Esophagus muscularis mucosa (tissue), 4 donors: Measurements from ENCODE around the gene C14orf119. TPM values are rescaled to one million over a fixed set of nuclear protein-coding genes. Genes with fewer than 3 reads are reported as not detected.

Source experiments
- DNase-seq: peaks from one replicate; pipeline ENCODE4 v3.0.0-alpha.2; 2017; ENCODE audit errors: extremely low spot score
- H3K27ac ChIP-seq, 4 donors: fragments of 200-600 bp; sonication (generic); replicated peaks in 1 of 4; 1 replicate in 3 of 4; 2 replicates in 1 of 4; pipeline ENCODE4 v1.5.1; 2016 to 2019; ENCODE audit warnings: mild to moderate bottlenecking in 1 of 4
- H3K27me3 ChIP-seq, 4 donors: fragments of 200-600 bp; sonication (generic); one replicate each; pipeline versions ENCODE4 v1.5.1 to v1.6.0; 2016 to 2019
- H3K36me3 ChIP-seq, 4 donors: fragments of 200-600 bp; sonication (generic); one replicate each; pipeline ENCODE4 v1.5.1; 2016 to 2019
- H3K4me1 ChIP-seq, 4 donors: fragments of 200-600 bp; sonication (generic); one replicate each; pipeline ENCODE4 v1.5.1; 2016 to 2019
- H3K4me3 ChIP-seq, 4 donors: fragments of 200-600 bp; sonication (generic); 1 replicate in 2 of 4; 2 replicates in 2 of 4; pipeline ENCODE4 v1.5.1; 2016 to 2019; ENCODE audit warnings: mild to moderate bottlenecking in 4 of 4, moderate library complexity in 1 of 4
- H3K9me3 ChIP-seq, 4 donors: fragments of 200-600 bp; sonication (generic); 1 replicate in 3 of 4; 2 replicates in 1 of 4; pipeline ENCODE4 v1.5.1; 2016 to 2019
- EP300 ChIP-seq: sonication (generic); formaldehyde crosslinking; IDR thresholded peaks from one replicate; pipeline ENCODE4 v1.6.1; 2017; ENCODE audit warnings: antibody characterized with exemption
- POLR2A ChIP-seq: fragments of 450-650 bp; IDR thresholded peaks from one replicate; pipeline ENCODE4 v1.6.1; 2017; ENCODE audit warnings: antibody characterized with exemption, moderate library complexity, mild to moderate bottlenecking, low read depth
- POLR2AphosphoS5 ChIP-seq, 2 donors: sonication (generic); formaldehyde crosslinking; IDR thresholded peaks; one replicate each; pipeline ENCODE4 v1.6.1; 2017; ENCODE audit warnings: antibody characterized with exemption in 2 of 2
- WGBS: methylation state at CpG from one replicate; pipeline ENCODE4 v1.1.5; 2018; 5-methylcytosine and 5-hydroxymethylcytosine counted together
- intact Hi-C: fragments of 100-400 bp; cut with DNase I; formaldehyde crosslinking; loops from one replicate; pipeline ENCODE4 v1.15.1; 2023
- total RNA-seq, 4 donors: library from RNA; depleted of rRNA; stranded (reverse); fragments of >200 nt; gene quantifications; one replicate each; pipeline versions ENCODE4 v1.1.0 to v1.2.1, GENCODE V29; 2016
- TF ChIP-seq, protein P1 (sequence below), 3 experiments: fragments of 200-600 bp in 2 of 3; fragments of 450-650 bp in 1 of 3; sonication (generic) in 2 of 3; IDR thresholded peaks; one replicate each; pipeline ENCODE4 v1.5.1; 2017 to 2019; ENCODE audit warnings: antibody characterized with exemption in 3 of 3, mild to moderate bottlenecking in 2 of 3, moderate library complexity in 1 of 3

The C14orf119 gene
- total RNA-seq, 4 donors from 2014 or later: 21.2 to 42.5 (median 34.0) TPM

GRCh38 chr14:23131482-23131881 is 36.2 kb downstream of the C14orf119 start:
- Histone ChIP-seq H3K9me3 (no peaks in the 10 kb centered on the region), H3K36me3 (peaks cover 18 to 68% (median 58%) of the 10 kb centered on the region in 4 donors), H3K27me3 (no peaks in the 10 kb centered on the region), H3K4me1 (peaks cover 0 to 22% (median 22%) of the 10 kb centered on the region in 4 donors), H3K4me3 (no peak overlapping the region), H3K27ac (peak overlapping the region; percentile 29 to 64 (median 54))
- no peak for TF ChIP-seq POLR2A
- TF ChIP-seq, protein P1, sequence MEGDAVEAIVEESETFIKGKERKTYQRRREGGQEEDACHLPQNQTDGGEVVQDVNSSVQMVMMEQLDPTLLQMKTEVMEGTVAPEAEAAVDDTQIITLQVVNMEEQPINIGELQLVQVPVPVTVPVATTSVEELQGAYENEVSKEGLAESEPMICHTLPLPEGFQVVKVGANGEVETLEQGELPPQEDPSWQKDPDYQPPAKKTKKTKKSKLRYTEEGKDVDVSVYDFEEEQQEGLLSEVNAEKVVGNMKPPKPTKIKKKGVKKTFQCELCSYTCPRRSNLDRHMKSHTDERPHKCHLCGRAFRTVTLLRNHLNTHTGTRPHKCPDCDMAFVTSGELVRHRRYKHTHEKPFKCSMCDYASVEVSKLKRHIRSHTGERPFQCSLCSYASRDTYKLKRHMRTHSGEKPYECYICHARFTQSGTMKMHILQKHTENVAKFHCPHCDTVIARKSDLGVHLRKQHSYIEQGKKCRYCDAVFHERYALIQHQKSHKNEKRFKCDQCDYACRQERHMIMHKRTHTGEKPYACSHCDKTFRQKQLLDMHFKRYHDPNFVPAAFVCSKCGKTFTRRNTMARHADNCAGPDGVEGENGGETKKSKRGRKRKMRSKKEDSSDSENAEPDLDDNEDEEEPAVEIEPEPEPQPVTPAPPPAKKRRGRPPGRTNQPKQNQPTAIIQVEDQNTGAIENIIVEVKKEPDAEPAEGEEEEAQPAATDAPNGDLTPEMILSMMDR (IDR thresholded peaks at IDR 0.05): no peak
- TF ChIP-seq POLR2AphosphoS5 (IDR thresholded peaks at IDR 0.05): no peak
- 76% methylated on average over 5 of the region's 5 CpGs for WGBS
- intact Hi-C loops: no loop called here
- DNase-seq: no peak

- DNase-seq: no peak
- no peak for TF ChIP-seq EP300
- TF ChIP-seq, protein P1 (IDR thresholded peaks at IDR 0.05): no peak
- no peak for TF ChIP-seq POLR2AphosphoS5 (IDR thresholded peaks at IDR 0.05)
- TF ChIP-seq POLR2A: no peak
- Histone ChIP-seq H3K27me3 (no peaks in the 10 kb centered on the region), H3K9me3 (no peaks in the 10 kb centered on the region), H3K27ac (no peak overlapping the region), H3K36me3 (peaks cover 17 to 68% (median 54%) of the 10 kb centered on the region in 4 donors), H3K4me3 (no peak overlapping the region), H3K4me1 (peaks cover 4 to 33% (median 30%) of the 10 kb centered on the region in 4 donors)
- WGBS: 82% methylated on average over 8 of the region's 8 CpGs
- intact Hi-C loops: no loop called here
These were observed 37.7 kb downstream of the C14orf119 start for GRCh38 chr14:23132970-23133369.

DNA sequence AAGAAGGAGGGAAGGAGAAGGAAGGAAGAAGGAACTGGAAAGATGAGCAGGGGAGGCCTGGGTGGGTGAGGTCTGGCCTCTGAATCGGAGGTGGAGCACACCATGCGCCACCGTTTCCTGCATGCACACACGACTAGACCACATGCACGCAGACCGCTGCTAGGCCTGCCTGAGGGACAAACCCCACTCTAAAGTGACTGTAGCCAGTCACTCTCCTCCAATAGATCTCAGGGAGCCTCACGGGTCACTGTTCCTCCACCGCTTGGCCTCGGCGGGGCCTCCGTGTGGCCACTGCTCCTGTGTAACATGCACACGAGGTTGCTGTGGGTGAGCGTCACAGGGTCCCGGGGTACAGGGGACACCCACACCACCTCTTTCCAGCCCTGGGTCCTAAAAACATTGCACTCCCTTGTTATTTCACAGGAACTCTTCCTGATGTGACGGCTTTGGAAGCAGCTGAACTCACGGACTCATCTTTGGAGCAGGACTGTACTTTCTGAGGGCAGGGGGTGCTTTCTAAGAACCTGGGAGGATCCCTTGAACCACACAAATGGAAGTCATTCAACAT is 41.3 kb downstream of the C14orf119 start:
- Histone ChIP-seq H3K36me3 (peaks cover 19 to 75% (median 51%) of the 10 kb centered on the region in 4 donors), H3K9me3 (no peaks in the 10 kb centered on the region)
- no peak for DNase-seq

GRCh38 chr14:23137192-23137812 is 42.0 kb downstream of the C14orf119 start:
- intact Hi-C loops: no loop called here
- Histone ChIP-seq H3K4me3 (no peak overlapping the region), H3K27ac (peak overlapping the region; percentile 36 to 94 (median 56)), H3K36me3 (peaks cover 19 to 68% (median 46%) of the 10 kb centered on the region in 4 donors), H3K9me3 (no peaks in the 10 kb centered on the region), H3K4me1 (peaks cover 12 to 34% (median 29%) of the 10 kb centered on the region in 4 donors), H3K27me3 (no peaks in the 10 kb centered on the region)
- 89% methylated on average over 11 of the region's 11 CpGs for WGBS
- DNase-seq: no peak
- no peak for TF ChIP-seq EP300
- peak in 1 of 2 donors; percentile 38 for TF ChIP-seq POLR2AphosphoS5 (IDR thresholded peaks at IDR 0.05)
- TF ChIP-seq POLR2A: no peak

More for the DNA sequence above, 41.3 kb downstream of the C14orf119 start:
- TF ChIP-seq POLR2A (no peak), POLR2AphosphoS5 (IDR thresholded peaks at IDR 0.05) (no peak), EP300 (no peak)
- TF ChIP-seq, protein P1 (IDR thresholded peaks at IDR 0.05): no peak
- H3K27me3 ChIP-seq: no peaks in the 10 kb centered on the region
- H3K27ac ChIP-seq: peak overlapping the region in 2 of 4 donors; percentile 50 to 94
- intact Hi-C loops: no loop called here
- 93% methylated on average over 16 of the region's 16 CpGs for WGBS
- peaks cover 8 to 28% (median 23%) of the 10 kb centered on the region in 4 donors for H3K4me1 ChIP-seq
- H3K4me3 ChIP-seq: no peak overlapping the region

- no peak for DNase-seq
- Histone ChIP-seq H3K36me3 (peaks cover 19 to 66% (median 41%) of the 10 kb centered on the region in 4 donors), H3K27ac (peak overlapping the region; percentile 36 to 94 (median 56)), H3K9me3 (no peaks in the 10 kb centered on the region), H3K27me3 (no peaks in the 10 kb centered on the region), H3K4me1 (peaks cover 19 to 41% (median 36%) of the 10 kb centered on the region in 4 donors), H3K4me3 (no peak overlapping the region)
- WGBS: 81% methylated on average over 6 of the region's 6 CpGs
- intact Hi-C loops: no loop called here
- TF ChIP-seq POLR2AphosphoS5 (IDR thresholded peaks at IDR 0.05) (no peak), EP300 (no peak), POLR2A (no peak)
- TF ChIP-seq, protein P1 (IDR thresholded peaks at IDR 0.05): no peak
These were observed 42.7 kb downstream of the C14orf119 start for GRCh38 chr14:23137813-23138535.
